Upper lobe of left lung (tissue), 6 donors: ENCODE measurements around the gene RCBTB2. TPM values are rescaled to one million over a fixed set of nuclear protein-coding genes. Genes with fewer than 3 reads are reported as not detected.

Experiments
- ATAC-seq, 2 donors: fragments of 200-7000 bp; cut with Tn5 transposase; one replicate each; pipeline ENCODE4 v1.9.1; 2022; ENCODE audit warnings: mild to moderate bottlenecking in 2 of 2, moderate library complexity in 2 of 2; ENCODE audit not compliant: low FRiP score in 2 of 2
- DNase-seq, 2 donors: peaks; one replicate each; pipeline ENCODE4 v3.0.0-alpha.2; 2019 to 2020
- H3K27ac ChIP-seq, 4 donors: fragments of 200-600 bp; sonication (generic); one replicate each; pipeline ENCODE4 v1.5.1; 2016 to 2019
- H3K27me3 ChIP-seq, 4 donors: fragments of 200-600 bp; sonication (generic); one replicate each; pipeline ENCODE4 v1.5.1; 2017 to 2019
- H3K36me3 ChIP-seq, 4 donors: fragments of 200-600 bp; sonication (generic); one replicate each; pipeline ENCODE4 v1.5.1; 2016 to 2019
- H3K4me1 ChIP-seq, 4 donors: fragments of 200-600 bp; sonication (generic); one replicate each; pipeline ENCODE4 v1.5.1; 2018 to 2019
- H3K4me3 ChIP-seq, 4 donors: fragments of 200-600 bp; sonication (generic); one replicate each; pipeline ENCODE4 v1.5.1; 2017 to 2019; ENCODE audit warnings: mild to moderate bottlenecking in 2 of 4, moderate library complexity in 1 of 4
- H3K9me3 ChIP-seq, 4 donors: fragments of 200-600 bp; sonication (generic); one replicate each; pipeline ENCODE4 v1.5.1; 2018 to 2019
- EP300 ChIP-seq, 4 donors: sonication (generic); formaldehyde crosslinking; IDR thresholded peaks; one replicate each; pipeline ENCODE4 v1.5.1; 2017; ENCODE audit warnings: antibody characterized with exemption in 4 of 4, control low read depth in 2 of 4
- POLR2A ChIP-seq, 4 donors: fragments of 450-650 bp; IDR thresholded peaks; one replicate each; pipeline ENCODE4 v1.5.1; 2016 to 2017; ENCODE audit warnings: antibody characterized with exemption in 4 of 4, mild to moderate bottlenecking in 2 of 4
- POLR2AphosphoS5 ChIP-seq, 2 donors: sonication (generic); formaldehyde crosslinking; IDR thresholded peaks; one replicate each; pipeline ENCODE4 v1.5.1; 2017; ENCODE audit warnings: antibody characterized with exemption in 2 of 2
- WGBS, 2 donors: methylation state at CpG; one replicate each; pipeline ENCODE4 v1.1.5; 2017 to 2018; 5-methylcytosine and 5-hydroxymethylcytosine counted together
- total RNA-seq, 6 donors: library from RNA; depleted of rRNA in 4 of 6; stranded (reverse); fragments of >200 nt in 4 of 6; gene quantifications; one replicate each; pipeline versions ENCODE4 v1.1.0 to v1.2.1, GENCODE V29; 2016 to 2021
- TF ChIP-seq, protein P1 (sequence below), 6 experiments: fragments of 450-650 bp in 4 of 6; fragments of 200-600 bp in 2 of 6; sonication (generic) in 2 of 6; IDR thresholded peaks; one replicate each; pipeline ENCODE4 v1.5.1; 2016 to 2019; ENCODE audit warnings: antibody characterized with exemption in 6 of 6
- donor health status: DM: no; HTN: no; CAD: no; lungs with moderate emphysema.
- donor health status: DM: no; HTN: yes; CAD: no; lungs with severe emphysema.

RCBTB2 gene
- total RNA-seq, 6 donors from 2014 or later = 5.5 to 17.0 (median 9.9) TPM

GRCh38 chr13:48478391-48478790, 54.5 kb downstream of the RCBTB2 start:
- H3K27ac ChIP-seq = no peak overlapping the region
- H3K36me3 ChIP-seq = peaks cover 0 to 23% (median 10%) of the 10 kb centered on the region in 4 donors
- no peaks in the 10 kb centered on the region for H3K27me3 ChIP-seq
- TF ChIP-seq, protein P1, sequence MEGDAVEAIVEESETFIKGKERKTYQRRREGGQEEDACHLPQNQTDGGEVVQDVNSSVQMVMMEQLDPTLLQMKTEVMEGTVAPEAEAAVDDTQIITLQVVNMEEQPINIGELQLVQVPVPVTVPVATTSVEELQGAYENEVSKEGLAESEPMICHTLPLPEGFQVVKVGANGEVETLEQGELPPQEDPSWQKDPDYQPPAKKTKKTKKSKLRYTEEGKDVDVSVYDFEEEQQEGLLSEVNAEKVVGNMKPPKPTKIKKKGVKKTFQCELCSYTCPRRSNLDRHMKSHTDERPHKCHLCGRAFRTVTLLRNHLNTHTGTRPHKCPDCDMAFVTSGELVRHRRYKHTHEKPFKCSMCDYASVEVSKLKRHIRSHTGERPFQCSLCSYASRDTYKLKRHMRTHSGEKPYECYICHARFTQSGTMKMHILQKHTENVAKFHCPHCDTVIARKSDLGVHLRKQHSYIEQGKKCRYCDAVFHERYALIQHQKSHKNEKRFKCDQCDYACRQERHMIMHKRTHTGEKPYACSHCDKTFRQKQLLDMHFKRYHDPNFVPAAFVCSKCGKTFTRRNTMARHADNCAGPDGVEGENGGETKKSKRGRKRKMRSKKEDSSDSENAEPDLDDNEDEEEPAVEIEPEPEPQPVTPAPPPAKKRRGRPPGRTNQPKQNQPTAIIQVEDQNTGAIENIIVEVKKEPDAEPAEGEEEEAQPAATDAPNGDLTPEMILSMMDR (IDR thresholded peaks at IDR 0.05) = no peak
- TF ChIP-seq EP300 (IDR thresholded peaks at IDR 0.05) = no peak
- TF ChIP-seq POLR2AphosphoS5 (IDR thresholded peaks at IDR 0.05) = no peak
- TF ChIP-seq POLR2A (IDR thresholded peaks at IDR 0.05) = no peak
- ATAC-seq = no peak
- WGBS, 2 donors = 62 to 67% methylated on average over 1 of the region's 1 CpG
- H3K4me3 ChIP-seq = no peak overlapping the region
- no peak for DNase-seq
- no peaks in the 10 kb centered on the region for H3K4me1 ChIP-seq
- no peaks in the 10 kb centered on the region for H3K9me3 ChIP-seq

DNA sequence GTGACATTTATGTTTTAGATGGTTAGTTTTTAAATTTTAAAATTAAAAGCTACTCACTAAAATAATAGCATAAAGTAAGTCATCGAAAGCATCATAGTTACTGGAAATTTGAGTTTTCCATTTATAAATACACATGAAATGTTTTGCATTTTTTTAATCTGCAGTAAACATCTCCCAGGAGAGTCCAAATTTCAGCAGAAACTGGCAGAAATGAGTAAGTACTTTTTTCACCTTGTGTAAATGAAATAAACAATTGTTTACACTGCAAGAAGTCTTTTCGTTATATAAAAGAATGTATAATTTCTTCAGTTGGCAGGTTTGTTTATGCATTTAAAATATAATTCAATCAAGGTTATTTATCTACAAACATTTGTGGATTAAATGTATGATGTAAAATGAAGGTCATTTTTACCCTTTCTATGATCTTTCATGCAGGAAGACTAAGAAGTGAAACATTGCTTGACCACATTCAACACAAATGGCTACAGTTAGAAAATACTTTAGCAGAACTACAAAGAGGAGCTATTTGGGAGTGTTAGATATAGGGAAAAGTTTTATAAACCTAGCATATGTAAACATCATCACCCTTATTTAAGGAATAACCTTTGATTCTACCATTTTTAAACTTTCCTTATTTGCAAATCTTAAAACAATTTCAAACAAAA, 55.6 kb downstream of the RCBTB2 start:
- Histone ChIP-seq H3K27me3 (no peaks in the 10 kb centered on the region), H3K27ac (peak overlapping the region in 1 of 4 donors; percentile 8), H3K4me3 (no peak overlapping the region), H3K4me1 (no peaks in the 10 kb centered on the region), H3K9me3 (no peaks in the 10 kb centered on the region), H3K36me3 (peaks cover 0 to 23% (median 10%) of the 10 kb centered on the region in 4 donors)
- WGBS, 2 donors = 91 to 94% methylated on average over 2 of the region's 2 CpGs
- TF ChIP-seq EP300 (IDR thresholded peaks at IDR 0.05) = no peak
- TF ChIP-seq, protein P1 (IDR thresholded peaks at IDR 0.05) = no peak
- no peak for TF ChIP-seq POLR2A (IDR thresholded peaks at IDR 0.05)
- no peak for TF ChIP-seq POLR2AphosphoS5 (IDR thresholded peaks at IDR 0.05)
- DNase-seq = no peak
- ATAC-seq = no peak

- no peak for DNase-seq
- 58 to 64% methylated on average over 4 of the region's 4 CpGs for WGBS, 2 donors
- Histone ChIP-seq H3K27me3 (no peaks in the 10 kb centered on the region), H3K27ac (peak overlapping the region in 1 of 4 donors; percentile 14), H3K4me1 (no peaks in the 10 kb centered on the region), H3K36me3 (peaks cover 0 to 23% (median 10%) of the 10 kb centered on the region in 4 donors), H3K9me3 (no peaks in the 10 kb centered on the region), H3K4me3 (no peak overlapping the region)
- no peak for TF ChIP-seq POLR2AphosphoS5 (IDR thresholded peaks at IDR 0.05)
- TF ChIP-seq, protein P1 (IDR thresholded peaks at IDR 0.05) = no peak
- no peak for TF ChIP-seq EP300 (IDR thresholded peaks at IDR 0.05)
- no peak for TF ChIP-seq POLR2A (IDR thresholded peaks at IDR 0.05)
- ATAC-seq = no peak
These were observed 56.2 kb downstream of the RCBTB2 start for GRCh38 chr13:48476686-48477085.

DNA sequence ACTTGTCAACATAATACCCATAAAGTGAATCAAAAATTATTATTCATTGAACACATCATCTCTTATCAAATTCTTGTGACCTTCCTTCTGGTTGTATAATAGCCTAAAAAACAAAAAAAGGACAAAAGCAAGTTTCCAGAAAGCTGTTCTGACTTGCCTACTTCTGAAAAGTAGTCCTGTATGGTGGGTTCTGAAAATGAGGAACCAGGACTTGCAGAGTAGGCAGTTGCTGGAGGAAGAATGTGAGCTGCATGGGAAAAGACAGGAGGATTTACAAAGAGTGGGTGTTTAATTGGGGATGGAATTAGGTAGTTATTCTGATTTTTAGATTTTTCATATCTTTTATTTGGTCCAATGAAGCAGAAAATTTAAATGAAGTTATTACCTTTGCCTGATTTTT, 56.7 kb downstream of the RCBTB2 start:
- ATAC-seq = no peak
- Histone ChIP-seq H3K27ac (no peak overlapping the region), H3K27me3 (no peaks in the 10 kb centered on the region), H3K36me3 (peaks cover 0 to 23% (median 10%) of the 10 kb centered on the region in 4 donors), H3K9me3 (no peaks in the 10 kb centered on the region), H3K4me3 (no peak overlapping the region), H3K4me1 (no peaks in the 10 kb centered on the region)
- TF ChIP-seq, protein P1 (IDR thresholded peaks at IDR 0.05) = no peak
- TF ChIP-seq POLR2AphosphoS5 (IDR thresholded peaks at IDR 0.05) = no peak
- TF ChIP-seq EP300 (IDR thresholded peaks at IDR 0.05) = no peak
- no peak for TF ChIP-seq POLR2A (IDR thresholded peaks at IDR 0.05)
- no peak for DNase-seq

- Histone ChIP-seq H3K4me1 (no peaks in the 10 kb centered on the region), H3K36me3 (peaks cover 0 to 15% (median 10%) of the 10 kb centered on the region in 4 donors), H3K4me3 (no peak overlapping the region), H3K9me3 (no peaks in the 10 kb centered on the region), H3K27ac (no peak overlapping the region), H3K27me3 (no peaks in the 10 kb centered on the region)
- TF ChIP-seq EP300 (IDR thresholded peaks at IDR 0.05) = no peak
- TF ChIP-seq POLR2AphosphoS5 (IDR thresholded peaks at IDR 0.05) = no peak
- TF ChIP-seq POLR2A (IDR thresholded peaks at IDR 0.05) = no peak
- TF ChIP-seq, protein P1 (IDR thresholded peaks at IDR 0.05) = no peak
- DNase-seq = no peak
- no peak for ATAC-seq
- 100% methylated on average over 2 of the region's 2 CpGs for WGBS, 2 donors
These were observed 57.6 kb downstream of the RCBTB2 start for GRCh38 chr13:48475230-48475629.
